ENCODE results near the gene COASY. TPM values are rescaled to one million over a fixed set of nuclear protein-coding genes. Genes with fewer than 3 reads are reported as not detected.
"Not testable (repeated sequence)": the region's sequence is repeated elsewhere in the genome, so short reads cannot be mapped to it uniquely, and the experiment has no call there.

The COASY gene
- total and polyA plus RNA-seq, 4 donors = 18.2 to 78.1 (median 51.7) TPM

DNA sequence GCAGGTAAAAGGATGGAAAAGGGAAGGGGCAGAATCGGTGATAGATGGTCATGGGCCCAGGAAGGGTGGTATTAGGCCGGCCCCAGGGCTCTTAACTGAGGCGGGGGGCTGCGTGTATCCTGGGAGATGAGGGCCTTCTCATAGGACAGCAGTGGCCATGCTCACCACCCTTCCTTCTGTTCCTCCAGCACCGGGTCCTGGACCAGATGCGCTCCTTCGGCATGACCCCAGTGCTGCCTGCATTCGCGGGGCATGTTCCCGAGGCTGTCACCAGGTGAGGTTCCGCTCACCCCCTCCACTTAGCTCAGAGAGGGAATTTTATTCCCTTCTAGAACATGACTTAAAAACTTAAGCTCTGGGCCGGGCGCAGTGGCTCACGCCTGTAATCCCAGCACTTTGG, 23.5 kb upstream of the COASY start:
- H3K9me3 ChIP-seq (ENCODE audit: control insufficient read depth in 4 of 4, low read length in 3 of 4) = no peaks in the 10 kb centered on the region
- peaks cover 4 to 18% (median 12%) of the 10 kb centered on the region in 4 donors for H3K36me3 ChIP-seq (ENCODE audit: control insufficient read depth in 4 of 4, insufficient read depth in 3 of 4, low read depth in 1 of 4, low read length in 3 of 4)
- H3K4me1 ChIP-seq (ENCODE audit: control insufficient read depth in 4 of 4, insufficient read depth in 4 of 4, low read length in 3 of 4) = peaks cover 15 to 26% (median 21%) of the 10 kb centered on the region in 4 donors
- H3K27me3 ChIP-seq (ENCODE audit: control insufficient read depth in 4 of 4, insufficient read depth in 4 of 4, low read length in 3 of 4) = no peaks in the 10 kb centered on the region
- no peak overlapping the region for H3K4me3 ChIP-seq (ENCODE audit: low read depth in 1 of 3, low read length in 3 of 3)
- WGBS = 97% methylated on average over 14 of the region's 14 CpGs
- H3K9ac ChIP-seq (ENCODE audit: low read depth in 1 of 2, low read length in 2 of 2) = no peak overlapping the region
- no peak overlapping the region for H3K27ac ChIP-seq (ENCODE audit: low read depth in 1 of 2, low read length in 2 of 2)
- no peak for TF ChIP-seq RAD21 (IDR thresholded peaks at IDR 0.05)
- TF ChIP-seq EGR1 (IDR thresholded peaks at IDR 0.05; ENCODE audit: low read depth in 2 of 2) = no peak
- TF ChIP-seq GABPA (IDR thresholded peaks at IDR 0.05 in 1 of 2, conservative IDR thresholded peaks at IDR 0.05 in 1 of 2) = no peak
- TF ChIP-seq, protein P1, sequence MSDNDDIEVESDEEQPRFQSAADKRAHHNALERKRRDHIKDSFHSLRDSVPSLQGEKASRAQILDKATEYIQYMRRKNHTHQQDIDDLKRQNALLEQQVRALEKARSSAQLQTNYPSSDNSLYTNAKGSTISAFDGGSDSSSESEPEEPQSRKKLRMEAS (IDR thresholded peaks at IDR 0.05) = no peak
- TF ChIP-seq FOXA2 (IDR thresholded peaks at IDR 0.05) = no peak
- no peak for TF ChIP-seq FOXA1 (IDR thresholded peaks at IDR 0.05)
- TF ChIP-seq NR2F2 (IDR thresholded peaks at IDR 0.05) = no peak
- TF ChIP-seq, protein P2, sequence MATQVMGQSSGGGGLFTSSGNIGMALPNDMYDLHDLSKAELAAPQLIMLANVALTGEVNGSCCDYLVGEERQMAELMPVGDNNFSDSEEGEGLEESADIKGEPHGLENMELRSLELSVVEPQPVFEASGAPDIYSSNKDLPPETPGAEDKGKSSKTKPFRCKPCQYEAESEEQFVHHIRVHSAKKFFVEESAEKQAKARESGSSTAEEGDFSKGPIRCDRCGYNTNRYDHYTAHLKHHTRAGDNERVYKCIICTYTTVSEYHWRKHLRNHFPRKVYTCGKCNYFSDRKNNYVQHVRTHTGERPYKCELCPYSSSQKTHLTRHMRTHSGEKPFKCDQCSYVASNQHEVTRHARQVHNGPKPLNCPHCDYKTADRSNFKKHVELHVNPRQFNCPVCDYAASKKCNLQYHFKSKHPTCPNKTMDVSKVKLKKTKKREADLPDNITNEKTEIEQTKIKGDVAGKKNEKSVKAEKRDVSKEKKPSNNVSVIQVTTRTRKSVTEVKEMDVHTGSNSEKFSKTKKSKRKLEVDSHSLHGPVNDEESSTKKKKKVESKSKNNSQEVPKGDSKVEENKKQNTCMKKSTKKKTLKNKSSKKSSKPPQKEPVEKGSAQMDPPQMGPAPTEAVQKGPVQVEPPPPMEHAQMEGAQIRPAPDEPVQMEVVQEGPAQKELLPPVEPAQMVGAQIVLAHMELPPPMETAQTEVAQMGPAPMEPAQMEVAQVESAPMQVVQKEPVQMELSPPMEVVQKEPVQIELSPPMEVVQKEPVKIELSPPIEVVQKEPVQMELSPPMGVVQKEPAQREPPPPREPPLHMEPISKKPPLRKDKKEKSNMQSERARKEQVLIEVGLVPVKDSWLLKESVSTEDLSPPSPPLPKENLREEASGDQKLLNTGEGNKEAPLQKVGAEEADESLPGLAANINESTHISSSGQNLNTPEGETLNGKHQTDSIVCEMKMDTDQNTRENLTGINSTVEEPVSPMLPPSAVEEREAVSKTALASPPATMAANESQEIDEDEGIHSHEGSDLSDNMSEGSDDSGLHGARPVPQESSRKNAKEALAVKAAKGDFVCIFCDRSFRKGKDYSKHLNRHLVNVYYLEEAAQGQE (IDR thresholded peaks at IDR 0.05) = no peak
- TF ChIP-seq JUND (IDR thresholded peaks at IDR 0.05) = no peak
- TF ChIP-seq HNF4G (IDR thresholded peaks at IDR 0.05) = no peak
- no peak for TF ChIP-seq TAF1 (conservative IDR thresholded peaks at IDR 0.05)
- TF ChIP-seq, protein P3, sequence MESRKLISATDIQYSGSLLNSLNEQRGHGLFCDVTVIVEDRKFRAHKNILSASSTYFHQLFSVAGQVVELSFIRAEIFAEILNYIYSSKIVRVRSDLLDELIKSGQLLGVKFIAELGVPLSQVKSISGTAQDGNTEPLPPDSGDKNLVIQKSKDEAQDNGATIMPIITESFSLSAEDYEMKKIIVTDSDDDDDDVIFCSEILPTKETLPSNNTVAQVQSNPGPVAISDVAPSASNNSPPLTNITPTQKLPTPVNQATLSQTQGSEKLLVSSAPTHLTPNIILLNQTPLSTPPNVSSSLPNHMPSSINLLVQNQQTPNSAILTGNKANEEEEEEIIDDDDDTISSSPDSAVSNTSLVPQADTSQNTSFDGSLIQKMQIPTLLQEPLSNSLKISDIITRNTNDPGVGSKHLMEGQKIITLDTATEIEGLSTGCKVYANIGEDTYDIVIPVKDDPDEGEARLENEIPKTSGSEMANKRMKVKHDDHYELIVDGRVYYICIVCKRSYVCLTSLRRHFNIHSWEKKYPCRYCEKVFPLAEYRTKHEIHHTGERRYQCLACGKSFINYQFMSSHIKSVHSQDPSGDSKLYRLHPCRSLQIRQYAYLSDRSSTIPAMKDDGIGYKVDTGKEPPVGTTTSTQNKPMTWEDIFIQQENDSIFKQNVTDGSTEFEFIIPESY (IDR thresholded peaks at IDR 0.05) = no peak
- no peak for TF ChIP-seq SP1 (IDR thresholded peaks at IDR 0.05)
- DNase-seq (ENCODE audit: low spot score) = no peak

DNA sequence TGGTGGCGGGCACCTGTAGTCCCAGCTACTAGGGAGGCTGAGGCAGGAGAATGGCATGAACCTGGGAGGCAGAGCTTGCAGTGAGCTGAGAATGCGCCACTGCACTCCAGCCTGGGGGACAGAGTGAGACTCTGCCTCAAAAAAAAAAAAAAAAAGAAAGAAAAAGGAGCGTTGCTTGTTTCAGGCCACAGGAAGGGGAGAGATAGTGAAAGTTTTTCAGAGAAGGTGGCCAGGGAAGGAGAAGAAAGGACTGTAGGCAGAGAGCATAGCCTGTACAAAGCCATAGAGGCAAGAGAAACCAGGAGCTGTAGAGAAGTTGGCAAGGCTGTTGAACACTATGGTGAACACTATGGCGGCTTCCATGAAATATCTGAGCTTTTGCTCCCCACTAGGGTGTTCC, 21.4 kb upstream of the COASY start:
- Histone ChIP-seq H3K4me1 (ENCODE audit: control insufficient read depth in 4 of 4, insufficient read depth in 4 of 4, low read length in 3 of 4) (peaks cover 16 to 29% (median 24%) of the 10 kb centered on the region in 4 donors), H3K36me3 (ENCODE audit: control insufficient read depth in 4 of 4, insufficient read depth in 3 of 4, low read depth in 1 of 4, low read length in 3 of 4) (peaks cover 6 to 20% (median 12%) of the 10 kb centered on the region in 4 donors), H3K27ac (ENCODE audit: low read depth in 1 of 2, low read length in 2 of 2) (peak overlapping the region; percentile 67 to 81)
- not testable (repeated sequence) for DNase-seq (ENCODE audit: low spot score); H3K27me3 ChIP-seq (ENCODE audit: control insufficient read depth in 4 of 4, insufficient read depth in 4 of 4, low read length in 3 of 4); H3K9ac ChIP-seq (ENCODE audit: low read depth in 1 of 2, low read length in 2 of 2); H3K4me3 ChIP-seq (ENCODE audit: low read depth in 1 of 3, low read length in 3 of 3); H3K9me3 ChIP-seq (ENCODE audit: control insufficient read depth in 4 of 4, low read length in 3 of 4)
- 95% methylated on average over 4 of the region's 4 CpGs for WGBS
